GM12875 (cell line): ENCODE data around the gene SCARF2.

Source experiments
- H3K4me3 ChIP-seq: one replicate; pipeline ENCODE4 v1.5.1; 2011; ENCODE audit warnings: low read depth, low read length, control low read depth
- CTCF ChIP-seq: IDR thresholded peaks from 2 replicates; pipeline ENCODE4 v1.5.1; 2011; ENCODE audit warnings: low read depth, mild to moderate bottlenecking, control low read depth, inconsistent platforms, low read length, moderate library complexity, borderline replicate concordance; ENCODE audit not compliant: insufficient read depth

Gene SCARF2

GRCh38 chr22:20391222-20391621, 46.4 kb downstream of the SCARF2 start:
- H3K4me3 ChIP-seq = no peak overlapping the region
- TF ChIP-seq CTCF = no peak

DNA sequence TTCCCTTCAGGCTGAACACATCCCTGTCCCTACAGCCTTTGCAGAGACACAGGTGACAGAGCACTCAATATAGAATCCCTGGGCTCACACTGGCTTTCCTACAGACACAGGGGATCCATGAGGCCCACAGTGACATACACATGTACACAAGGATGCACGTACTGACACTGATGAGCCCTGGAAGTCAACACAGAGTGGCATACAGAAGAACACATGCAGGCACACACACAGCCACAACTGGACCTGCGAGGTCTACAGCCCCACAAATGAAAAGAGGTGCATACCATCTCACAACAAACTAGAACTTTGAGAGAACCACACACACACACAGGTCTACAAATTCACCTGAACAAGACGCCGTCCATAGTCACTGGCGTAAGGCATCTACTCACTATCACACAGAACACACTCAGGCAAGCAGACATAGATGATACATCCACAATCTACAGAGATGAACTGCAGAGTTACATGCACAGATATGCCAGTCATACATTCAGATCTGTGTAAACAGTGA, 47.2 kb downstream of the SCARF2 start:
- TF ChIP-seq CTCF = no peak
- no peak overlapping the region for H3K4me3 ChIP-seq

DNA sequence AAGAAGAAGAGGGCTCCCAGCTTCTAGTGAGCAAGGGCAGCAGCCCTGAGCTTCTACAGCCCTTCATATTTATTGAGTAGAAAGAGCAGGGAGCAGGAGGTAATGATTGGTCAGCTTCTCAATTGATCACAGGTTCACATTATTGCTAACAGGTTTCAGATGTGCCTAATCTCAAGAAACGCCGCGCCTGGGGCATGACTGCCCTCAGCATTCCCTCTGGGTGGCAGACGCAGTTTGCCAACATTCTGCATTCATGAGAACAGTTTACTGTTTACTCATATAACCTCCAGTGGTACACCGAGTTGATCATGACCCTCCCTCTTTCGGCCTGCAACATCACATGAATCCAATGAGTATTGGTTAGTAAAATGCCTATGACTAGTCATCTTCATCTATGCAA, 48.3 kb downstream of the SCARF2 start:
- H3K4me3 ChIP-seq = no peak overlapping the region
- no peak for TF ChIP-seq CTCF

DNA sequence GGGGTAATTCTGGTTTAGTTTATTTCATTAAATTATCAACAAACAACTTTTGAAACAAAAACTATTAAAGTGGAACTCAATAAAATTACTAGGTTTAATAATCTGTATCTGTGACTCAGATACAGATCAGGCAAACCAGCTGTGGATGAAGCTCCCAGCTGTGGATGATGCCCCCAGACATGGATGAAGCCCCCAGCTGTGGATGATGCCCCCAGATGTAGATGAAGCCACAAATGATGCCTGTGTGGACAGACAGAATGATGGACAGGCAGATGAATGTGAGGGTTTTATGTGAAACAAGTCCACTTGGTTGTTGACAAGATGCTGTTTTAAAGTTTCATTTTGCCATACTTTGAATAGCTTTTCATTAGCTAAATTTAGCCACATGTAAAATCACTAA, 49.4 kb downstream of the SCARF2 start:
- no peak for TF ChIP-seq CTCF
- H3K4me3 ChIP-seq = no peak overlapping the region

GRCh38 chr22:20386972-20387371, 50.7 kb downstream of the SCARF2 start:
- no peak for TF ChIP-seq CTCF
- no peak overlapping the region for H3K4me3 ChIP-seq

GRCh38 chr22:20386336-20386735, 51.3 kb downstream of the SCARF2 start:
- no peak overlapping the region for H3K4me3 ChIP-seq
- no peak for TF ChIP-seq CTCF

DNA sequence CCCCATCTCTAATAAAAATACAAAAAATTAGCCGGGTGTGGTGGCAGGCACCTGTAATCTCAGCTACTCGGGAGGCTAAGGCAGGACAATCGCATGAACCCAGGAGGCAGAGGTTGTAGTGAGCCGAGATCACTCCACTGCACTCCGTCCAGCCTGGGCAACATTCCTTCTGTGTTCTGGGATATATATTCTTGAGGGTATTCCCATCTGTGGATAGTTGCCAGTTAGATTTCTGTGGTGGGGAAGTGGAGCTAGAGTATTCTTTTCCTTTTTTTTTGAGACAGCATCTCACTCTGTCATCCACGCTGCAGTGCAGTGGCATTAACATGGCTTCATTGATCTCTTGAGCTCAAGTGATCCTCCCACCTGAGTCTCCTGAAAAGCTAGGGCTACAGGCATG, 52.8 kb downstream of the SCARF2 start:
- TF ChIP-seq CTCF = no peak
- no peak overlapping the region for H3K4me3 ChIP-seq
